ENCODE results near the gene PCCA. TPM values are rescaled to one million over a fixed set of nuclear protein-coding genes. Genes with fewer than 3 reads are reported as not detected.

The PCCA gene
- total RNA-seq, 1 donor from 2014 or later = 15.3 TPM

- intact Hi-C loops (cut with micrococcal nuclease) = no loop called here
- POLR2A ChIA-PET = no interaction called here
- no peak for ATAC-seq (ENCODE audit: low read depth)
- H3K9me3 Mint-ChIP-seq = no peaks in the 10 kb centered on the region
- H3K36me3 Mint-ChIP-seq (ENCODE audit: low read depth) = no peaks in the 10 kb centered on the region
- TF ChIP-seq CTCF (IDR thresholded peaks at IDR 0.05) = no peak
- no peaks in the 10 kb centered on the region for H3K27me3 Mint-ChIP-seq
- H3K27ac Mint-ChIP-seq = no peak overlapping the region
- peaks cover 6% of the 10 kb centered on the region for H3K4me1 Mint-ChIP-seq
- DNase-seq = no peak
- H3K4me3 Mint-ChIP-seq = no peak overlapping the region
- CTCF ChIA-PET = no interaction called here
Measured at GRCh38 chr13:100240109-100240779, 151.4 kb downstream of the PCCA start.

GRCh38 chr13:100244431-100244830 is 155.5 kb downstream of the PCCA start:
- Mint-ChIP-seq H3K36me3 (ENCODE audit: low read depth) (peaks cover 5% of the 10 kb centered on the region), H3K4me1 (no peaks in the 10 kb centered on the region), H3K9me3 (peaks cover 10% of the 10 kb centered on the region), H3K27ac (no peak overlapping the region), H3K4me3 (no peak overlapping the region), H3K27me3 (no peaks in the 10 kb centered on the region)
- intact Hi-C loops (cut with micrococcal nuclease) = no loop called here
- TF ChIP-seq CTCF (IDR thresholded peaks at IDR 0.05) = no peak
- POLR2A ChIA-PET = no interaction called here
- DNase-seq = no peak
- CTCF ChIA-PET = no interaction called here
- ATAC-seq (ENCODE audit: low read depth) = no peak

- Mint-ChIP-seq H3K4me3 (no peak overlapping the region), H3K9me3 (peaks cover 10% of the 10 kb centered on the region), H3K36me3 (ENCODE audit: low read depth) (peaks cover 5% of the 10 kb centered on the region), H3K4me1 (no peaks in the 10 kb centered on the region), H3K27me3 (no peaks in the 10 kb centered on the region), H3K27ac (no peak overlapping the region)
- DNase-seq (no peak), ATAC-seq (ENCODE audit: low read depth) (no peak)
- POLR2A ChIA-PET = no interaction called here
- no peak for TF ChIP-seq CTCF (IDR thresholded peaks at IDR 0.05)
- intact Hi-C loops (cut with micrococcal nuclease) = no loop called here
- CTCF ChIA-PET = no interaction called here
Measured at GRCh38 chr13:100245104-100245503, 156.2 kb downstream of the PCCA start.

- peaks cover 5% of the 10 kb centered on the region for H3K36me3 Mint-ChIP-seq (ENCODE audit: low read depth)
- no peaks in the 10 kb centered on the region for H3K4me1 Mint-ChIP-seq
- H3K9me3 Mint-ChIP-seq = peaks cover 10% of the 10 kb centered on the region
- ChIA-PET CTCF (no interaction called here), POLR2A (no interaction called here)
- H3K4me3 Mint-ChIP-seq = no peak overlapping the region
- ATAC-seq (ENCODE audit: low read depth) (no peak), DNase-seq (no peak)
- H3K27me3 Mint-ChIP-seq = no peaks in the 10 kb centered on the region
- TF ChIP-seq CTCF (IDR thresholded peaks at IDR 0.05) = no peak
- H3K27ac Mint-ChIP-seq = no peak overlapping the region
- intact Hi-C loops (cut with micrococcal nuclease) = no loop called here
Measured at GRCh38 chr13:100247937-100248336, 159.0 kb downstream of the PCCA start.

- TF ChIP-seq CTCF (IDR thresholded peaks at IDR 0.05) = no peak
- intact Hi-C loops (cut with micrococcal nuclease) = no loop called here
- no peak overlapping the region for H3K27ac Mint-ChIP-seq
- no peaks in the 10 kb centered on the region for H3K27me3 Mint-ChIP-seq
- ATAC-seq (ENCODE audit: low read depth) (no peak), DNase-seq (no peak)
- CTCF ChIA-PET = no interaction called here
- H3K4me3 Mint-ChIP-seq = no peak overlapping the region
- no peaks in the 10 kb centered on the region for H3K9me3 Mint-ChIP-seq
- H3K36me3 Mint-ChIP-seq (ENCODE audit: low read depth) = peaks cover 2% of the 10 kb centered on the region
- H3K4me1 Mint-ChIP-seq = no peaks in the 10 kb centered on the region
- POLR2A ChIA-PET = no interaction called here
Measured at GRCh38 chr13:100254002-100254401, 165.1 kb downstream of the PCCA start.
